Measurements from ENCODE around the gene TMEM74B.
"Not testable (repeated sequence)": the region's sequence is repeated elsewhere in the genome, so short reads cannot be mapped to it uniquely, and the experiment has no call there.

The TMEM74B gene

GRCh38 chr20:1184638-1185315, at the start of gene TMEM74B:
Gene TMEM74B, minus strand, starts transcription at chr20:1184981. Its CDS starts 1,180 bp downstream, at chr20:1183801.
- no peak for DNase-seq

- DNase-seq: no peak
These were observed 47.7 kb upstream of the TMEM74B start for GRCh38 chr20:1232286-1233111.

GRCh38 chr20:1229541-1229940, 44.8 kb upstream of the TMEM74B start:
- no peak for DNase-seq

DNA sequence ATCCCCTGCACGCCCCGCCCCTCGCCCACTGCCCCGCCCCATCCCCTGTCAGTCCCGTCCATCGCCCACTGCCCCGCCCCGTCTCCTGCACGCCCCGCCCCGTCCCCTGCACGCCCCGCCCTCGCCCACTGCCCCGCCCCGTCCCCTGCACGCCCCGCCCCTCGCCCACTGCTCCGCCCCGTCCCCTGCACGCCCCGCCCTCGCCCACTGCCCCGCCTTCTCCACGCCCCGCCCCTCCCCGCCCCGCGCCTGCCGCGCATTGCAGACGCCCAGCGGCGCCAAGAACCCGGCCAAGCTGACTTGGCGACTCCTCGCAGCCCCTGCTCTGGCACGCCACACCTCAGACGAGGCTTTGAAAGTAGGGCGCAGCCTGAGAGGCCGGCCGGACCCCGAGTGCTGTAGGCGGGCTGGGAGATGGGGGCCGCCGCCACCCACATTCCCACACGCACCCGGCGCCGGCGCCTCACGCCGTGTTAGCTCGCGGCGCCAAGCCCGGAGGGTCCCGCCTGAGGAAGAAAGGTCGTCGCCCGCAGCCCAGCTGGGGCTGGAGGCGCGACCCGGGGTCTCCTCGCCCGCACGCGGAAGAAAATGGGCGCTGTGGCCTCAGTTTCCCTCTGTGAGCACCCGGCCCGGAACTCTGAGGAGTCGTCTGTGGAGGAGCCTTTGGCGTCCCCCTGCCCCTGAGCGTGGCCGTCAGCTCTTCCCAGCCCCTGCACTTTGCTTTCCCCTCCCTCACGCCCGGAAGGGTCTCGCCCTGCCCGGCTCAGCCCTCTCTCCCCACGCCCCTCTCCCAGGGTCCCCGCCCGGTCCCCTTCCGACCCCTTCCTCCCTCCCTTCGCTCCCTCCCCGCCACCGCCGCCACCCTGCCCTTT, 41.2 kb upstream of the TMEM74B start, which contains the start of gene RAD21L1:
TSS of gene RAD21L1 (plus strand) at position 262 of the 872 bp plus-strand sequence. CDS start 2,410 bp downstream, outside the sequence.
- DNase-seq: peak; percentile 36

GRCh38 chr20:1225263-1225782, 40.5 kb upstream of the TMEM74B start:
- DNase-seq: no peak

GRCh38 chr20:1224205-1224890, 39.6 kb upstream of the TMEM74B start:
- DNase-seq: no peak

DNA sequence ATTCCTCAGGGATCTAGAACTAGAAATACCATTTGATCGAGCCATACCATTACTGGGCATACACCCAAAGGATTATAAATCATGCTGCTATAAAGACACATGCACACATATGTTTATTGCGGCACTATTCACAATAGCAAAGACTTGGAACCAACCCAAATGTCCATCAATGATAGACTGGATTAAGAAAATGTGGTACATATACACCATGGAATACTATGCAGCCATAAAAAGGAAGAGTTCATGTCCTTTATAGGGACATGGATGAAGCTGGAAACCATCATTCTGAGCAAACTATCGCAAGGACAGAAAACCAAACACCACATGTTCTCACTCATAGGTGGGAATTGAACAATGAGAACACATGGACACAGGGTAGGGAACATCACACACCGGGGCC, 38.0 kb upstream of the TMEM74B start:
- DNase-seq: not testable (repeated sequence)

DNA sequence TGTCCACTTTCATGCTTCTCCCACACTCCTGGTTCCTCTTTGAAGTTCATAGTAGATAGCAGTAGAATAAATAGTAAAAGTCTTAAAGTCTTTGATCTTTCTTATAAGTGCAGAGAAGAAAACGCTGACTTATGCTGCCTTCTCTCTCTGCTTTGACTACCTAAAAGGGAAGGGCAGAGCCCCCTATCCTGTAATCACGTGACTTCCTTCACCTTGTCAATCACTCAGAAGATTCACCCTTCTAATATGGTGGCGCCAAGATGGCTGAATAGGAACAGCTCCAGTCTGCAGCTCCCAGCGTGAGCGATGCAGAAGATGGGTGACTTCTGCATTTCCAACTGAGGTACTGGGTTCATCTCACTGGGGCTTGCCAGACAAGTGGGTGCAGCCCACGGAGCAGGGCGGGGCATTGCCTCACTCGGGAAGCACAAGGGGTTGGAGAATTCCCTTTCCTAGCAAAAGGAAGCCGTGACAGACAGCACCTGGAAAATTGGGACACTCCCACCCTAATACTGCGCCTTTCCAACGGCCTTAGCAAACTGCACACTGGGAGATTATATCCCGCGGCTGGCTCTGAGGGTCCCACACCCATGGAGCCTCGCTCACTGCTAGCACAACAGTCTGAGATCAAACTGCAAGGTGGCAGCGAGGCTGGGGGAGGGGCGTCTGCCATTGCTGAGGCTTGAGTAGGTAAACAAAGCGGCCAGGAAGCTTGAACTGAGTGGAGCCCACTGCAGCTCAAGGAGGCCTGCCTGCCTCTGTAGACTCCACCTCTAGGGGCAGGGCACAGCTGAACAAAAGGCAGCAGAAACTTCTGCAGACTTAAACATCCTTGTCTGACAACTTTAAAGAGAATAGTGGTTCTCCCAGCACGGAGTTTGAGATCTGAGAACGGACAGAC, 32.0 kb upstream of the TMEM74B start:
- not testable (repeated sequence) for DNase-seq

- no peak for DNase-seq
These were observed 30.8 kb upstream of the TMEM74B start for GRCh38 chr20:1215386-1216170.

- DNase-seq: no peak
These were observed 30.1 kb upstream of the TMEM74B start for GRCh38 chr20:1214838-1215261.

DNA sequence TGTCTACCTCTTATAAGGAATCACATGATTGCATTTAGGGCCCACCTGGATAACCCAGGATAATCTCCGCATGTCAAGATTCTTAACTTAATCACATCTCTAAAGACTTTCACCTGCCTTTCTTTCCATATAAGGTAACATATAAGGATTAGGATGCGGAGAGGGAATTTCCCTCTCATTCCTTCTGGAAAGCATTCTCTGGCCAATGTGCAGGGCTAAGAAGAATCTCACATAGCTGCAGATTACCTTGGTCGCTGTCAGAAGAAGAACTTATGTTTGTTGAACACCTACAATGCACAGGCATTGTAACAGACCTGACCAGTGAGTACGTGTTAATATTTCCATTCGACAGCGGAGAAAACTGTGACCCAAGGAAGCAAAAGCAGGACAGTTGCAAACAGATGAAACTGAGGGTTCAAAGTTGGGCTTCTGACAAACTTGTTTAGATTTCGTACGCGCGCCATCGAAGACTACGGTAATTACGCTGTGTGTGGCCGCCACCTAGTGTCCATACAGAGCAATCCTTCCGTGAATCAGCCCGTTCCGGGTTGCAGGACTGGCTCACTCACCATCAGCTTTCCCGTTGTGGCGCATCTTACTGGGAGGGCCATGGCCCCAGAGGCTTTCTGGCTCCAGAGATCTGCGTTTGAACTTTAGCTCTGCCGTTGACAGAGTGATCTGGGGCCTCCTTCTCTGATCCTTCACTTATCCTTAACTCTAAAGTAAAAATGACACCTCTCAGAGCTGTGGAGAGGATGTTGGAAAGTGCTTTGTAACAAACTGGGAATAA, 28.0 kb upstream of the TMEM74B start:
- DNase-seq: no peak

- no peak for DNase-seq
These were observed 27.2 kb upstream of the TMEM74B start for GRCh38 chr20:1212023-1212422.

- no peak for DNase-seq
These were observed 25.7 kb upstream of the TMEM74B start for GRCh38 chr20:1210501-1210900.

- no peak for DNase-seq
These were observed 24.9 kb upstream of the TMEM74B start for GRCh38 chr20:1209447-1210387.

DNA sequence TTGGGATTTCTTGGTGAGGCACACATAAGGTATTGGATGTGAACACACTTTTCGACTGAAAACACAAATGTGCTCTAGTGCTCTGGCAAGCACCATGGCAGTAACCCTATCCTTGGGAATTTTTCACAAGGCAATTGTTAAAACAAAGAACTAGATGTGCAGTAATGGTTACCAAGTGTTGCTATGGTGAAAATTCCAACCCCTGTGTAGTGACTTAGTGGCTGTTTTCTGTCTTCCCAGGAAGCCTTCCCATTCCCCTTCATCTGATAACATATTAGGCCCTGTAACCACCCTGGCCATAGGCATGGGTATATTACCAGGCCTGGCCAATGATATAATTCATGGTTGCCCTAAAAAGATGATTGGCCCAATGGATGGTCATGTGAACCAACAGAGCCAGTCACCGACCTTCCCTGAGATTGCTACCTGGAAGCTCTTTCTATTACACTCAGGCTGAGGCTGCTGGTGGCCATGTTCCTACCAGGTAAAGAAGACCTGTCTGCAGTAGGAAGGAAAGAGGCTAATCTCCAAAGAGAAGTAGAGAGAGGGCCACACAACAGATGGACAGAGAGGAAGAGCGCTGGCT, 22.6 kb upstream of the TMEM74B start:
- DNase-seq: no peak

GRCh38 chr20:1206366-1207148, 21.8 kb upstream of the TMEM74B start:
- DNase-seq: no peak

GRCh38 chr20:1205802-1206201, 21.0 kb upstream of the TMEM74B start:
- DNase-seq: no peak

Data from T1000 (cell line).